ENCODE results near the gene SNN.

The SNN gene

GRCh38 chr16:11666103-11667055 is 1.9 kb upstream of the SNN start:
- H3K27ac ChIP-seq, result no peak overlapping the region
- H3K4me2 ChIP-seq, result no peak overlapping the region
- H2AFZ ChIP-seq (ENCODE audit: low read depth), result no peak overlapping the region
- no peak for TF ChIP-seq CTCF (conservative IDR thresholded peaks at IDR 0.05; ENCODE audit: low read depth, low read length)
- H3K79me2 ChIP-seq (ENCODE audit: insufficient read depth, low read depth), result no peaks in the 10 kb centered on the region
- no peak overlapping the region for H3K4me3 ChIP-seq (IDR thresholded peaks at IDR 0.05; ENCODE audit: insufficient read depth, low read depth, low read length)
- H3K4me1 ChIP-seq (ENCODE audit: low read depth, poor library complexity, severe bottlenecking), result peaks cover 18% of the 10 kb centered on the region
- no peaks in the 10 kb centered on the region for H3K36me3 ChIP-seq (ENCODE audit: insufficient read depth)
- no peaks in the 10 kb centered on the region for H3K27me3 ChIP-seq (ENCODE audit: insufficient read depth, low read depth)
- H4K20me1 ChIP-seq (ENCODE audit: insufficient read depth), result no peaks in the 10 kb centered on the region
- no peak overlapping the region for H3K9ac ChIP-seq

GRCh38 chr16:11667221-11667823 is 933 bp upstream of the SNN start:
- Histone ChIP-seq H3K27ac (no peak overlapping the region), H3K79me2 (ENCODE audit: insufficient read depth, low read depth) (no peaks in the 10 kb centered on the region), H3K4me2 (peak overlapping the region; percentile 63; the same call in 1 of the 2 replicates), H2AFZ (ENCODE audit: low read depth) (peak overlapping the region; percentile 87), H3K36me3 (ENCODE audit: insufficient read depth) (no peaks in the 10 kb centered on the region), H3K4me1 (ENCODE audit: low read depth, poor library complexity, severe bottlenecking) (peaks cover 18% of the 10 kb centered on the region), H3K4me3 (IDR thresholded peaks at IDR 0.05; ENCODE audit: insufficient read depth, low read depth, low read length) (no peak overlapping the region), H4K20me1 (ENCODE audit: insufficient read depth) (no peaks in the 10 kb centered on the region), H3K9ac (no peak overlapping the region), H3K27me3 (ENCODE audit: insufficient read depth, low read depth) (no peaks in the 10 kb centered on the region)
- no peak for TF ChIP-seq CTCF (conservative IDR thresholded peaks at IDR 0.05; ENCODE audit: low read depth, low read length)

- Histone ChIP-seq H3K9ac (no peak overlapping the region), H3K4me3 (IDR thresholded peaks at IDR 0.05; ENCODE audit: insufficient read depth, low read depth, low read length) (no peak overlapping the region), H4K20me1 (ENCODE audit: insufficient read depth) (no peaks in the 10 kb centered on the region), H3K27me3 (ENCODE audit: insufficient read depth, low read depth) (no peaks in the 10 kb centered on the region), H2AFZ (ENCODE audit: low read depth) (peak overlapping the region; percentile 41; the same call in 1 of the 2 replicates), H3K36me3 (ENCODE audit: insufficient read depth) (no peaks in the 10 kb centered on the region), H3K27ac (no peak overlapping the region), H3K4me2 (peak overlapping the region; percentile 78), H3K79me2 (ENCODE audit: insufficient read depth, low read depth) (no peaks in the 10 kb centered on the region), H3K4me1 (ENCODE audit: low read depth, poor library complexity, severe bottlenecking) (peaks cover 25% of the 10 kb centered on the region)
- TF ChIP-seq CTCF (conservative IDR thresholded peaks at IDR 0.05; ENCODE audit: low read depth, low read length), result no peak
Observed at GRCh38 chr16:11668623-11669379, 546 bp downstream of the SNN start.

- no peak overlapping the region for H3K27ac ChIP-seq
- no peaks in the 10 kb centered on the region for H3K27me3 ChIP-seq (ENCODE audit: insufficient read depth, low read depth)
- peak overlapping the region; percentile 78; the same call in 1 of the 2 replicates for H3K4me2 ChIP-seq
- no peaks in the 10 kb centered on the region for H3K36me3 ChIP-seq (ENCODE audit: insufficient read depth)
- no peak overlapping the region for H3K9ac ChIP-seq
- H2AFZ ChIP-seq (ENCODE audit: low read depth), result no peak overlapping the region
- H3K4me1 ChIP-seq (ENCODE audit: low read depth, poor library complexity, severe bottlenecking), result peaks cover 25% of the 10 kb centered on the region
- no peaks in the 10 kb centered on the region for H3K79me2 ChIP-seq (ENCODE audit: insufficient read depth, low read depth)
- no peak overlapping the region for H3K4me3 ChIP-seq (IDR thresholded peaks at IDR 0.05; ENCODE audit: insufficient read depth, low read depth, low read length)
- no peaks in the 10 kb centered on the region for H4K20me1 ChIP-seq (ENCODE audit: insufficient read depth)
- TF ChIP-seq CTCF (conservative IDR thresholded peaks at IDR 0.05; ENCODE audit: low read depth, low read length), result no peak
Observed at GRCh38 chr16:11669380-11670146, 1.3 kb downstream of the SNN start.

All from KMS-11 (cell line).